NCI-H226 (cell line): Measurements from ENCODE around the gene RAB22A.

Source experiments
- DNase-seq: peaks from one replicate; pipeline ENCODE4 v3.0.0-alpha.2; 2015

The RAB22A gene

DNA sequence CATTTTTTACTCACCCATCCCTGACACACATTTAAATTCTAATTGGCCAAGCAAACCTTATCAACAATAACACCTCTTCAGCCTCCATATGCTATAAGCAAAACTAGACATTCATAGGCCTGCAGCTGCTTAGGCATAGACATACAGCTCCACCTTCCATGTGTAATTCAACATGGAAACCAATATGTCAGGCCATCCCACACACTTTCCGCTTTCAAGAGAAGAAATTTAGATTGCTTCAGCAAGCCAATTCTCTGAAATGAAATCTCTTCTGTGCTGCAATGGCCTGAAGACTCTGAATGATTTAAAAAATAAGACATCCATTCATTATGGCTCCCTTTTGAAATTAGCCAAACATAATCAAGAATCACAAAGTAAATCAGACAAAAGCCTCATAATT is 4.5 kb upstream of the RAB22A start:
- DNase-seq, result no peak

DNA sequence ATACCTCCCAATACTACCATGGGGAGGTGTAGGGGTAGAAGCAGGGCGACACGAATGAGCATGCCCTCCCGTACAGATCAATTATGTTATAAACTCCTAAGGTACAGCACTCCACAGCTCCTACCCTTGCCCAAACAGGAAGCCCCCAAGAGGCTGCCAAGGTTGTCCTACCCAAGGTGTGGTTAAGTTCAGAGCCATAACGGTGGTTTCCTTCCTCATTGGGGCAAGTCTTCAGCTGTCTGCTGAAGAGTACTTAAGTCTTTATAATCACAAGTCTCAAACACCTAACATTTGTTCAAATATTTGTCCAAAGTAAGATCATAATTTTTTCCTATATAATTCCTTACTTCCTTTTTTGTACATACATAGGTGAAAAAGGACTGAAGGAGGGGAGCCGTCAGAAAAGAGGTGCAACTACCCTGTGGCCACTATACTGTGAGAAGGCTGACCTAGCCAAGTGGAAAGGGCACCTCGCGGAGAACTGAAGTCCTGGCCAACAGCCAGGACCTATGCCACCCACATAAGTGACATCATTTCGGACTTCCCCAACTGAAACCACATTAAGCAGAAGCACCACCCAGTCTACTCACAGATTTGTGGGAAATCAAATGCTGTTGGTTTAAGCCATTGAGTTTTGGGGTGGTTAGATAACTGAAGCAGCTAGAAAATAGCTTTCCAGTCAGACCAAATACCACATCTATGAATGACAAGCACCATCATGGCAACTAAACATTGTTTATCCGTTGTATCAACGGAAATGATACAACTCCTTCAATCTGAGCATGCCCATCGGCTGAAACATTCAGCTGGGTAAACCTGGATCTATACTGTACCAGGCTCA is 2.9 kb upstream of the RAB22A start:
- peak; percentile 88 for DNase-seq

DNA sequence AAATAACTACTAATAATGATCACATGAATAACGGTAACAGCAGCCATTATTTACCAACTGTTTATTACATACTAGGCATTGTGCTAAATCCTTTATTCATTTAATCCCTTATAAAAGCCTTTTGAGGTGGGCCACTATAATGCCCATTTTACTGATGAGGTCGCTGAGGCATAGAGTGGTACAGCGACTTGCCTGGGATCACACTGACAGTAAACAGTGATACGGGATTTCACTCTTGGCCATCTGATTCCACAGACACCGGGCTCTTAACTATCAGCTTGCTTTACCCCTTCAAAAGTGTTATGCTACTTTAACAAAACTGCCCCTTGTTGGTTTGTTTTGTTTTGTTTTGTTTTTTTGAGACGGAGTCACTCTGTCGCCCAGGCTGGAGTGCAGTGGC is 2.2 kb upstream of the RAB22A start:
- DNase-seq, result no peak

DNA sequence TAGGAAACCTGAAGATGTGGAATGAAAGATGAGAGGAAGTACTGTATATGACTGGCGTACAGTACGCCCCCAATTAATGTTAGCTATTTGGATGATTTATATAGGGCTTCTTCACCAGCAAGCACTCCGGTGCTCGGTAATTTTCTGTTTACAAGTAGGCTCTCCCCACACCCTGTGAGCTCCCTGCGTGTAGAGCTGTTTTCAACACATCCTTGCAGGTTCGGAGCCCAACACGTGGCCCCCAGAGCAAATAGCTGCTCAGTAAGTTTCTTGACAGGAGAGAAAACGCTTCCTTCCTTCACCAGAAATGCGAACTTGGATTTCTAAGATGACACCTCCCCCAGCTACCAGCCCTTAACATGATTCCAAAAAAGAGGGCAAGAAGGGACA is 1.2 kb upstream of the RAB22A start:
- no peak for DNase-seq

DNA sequence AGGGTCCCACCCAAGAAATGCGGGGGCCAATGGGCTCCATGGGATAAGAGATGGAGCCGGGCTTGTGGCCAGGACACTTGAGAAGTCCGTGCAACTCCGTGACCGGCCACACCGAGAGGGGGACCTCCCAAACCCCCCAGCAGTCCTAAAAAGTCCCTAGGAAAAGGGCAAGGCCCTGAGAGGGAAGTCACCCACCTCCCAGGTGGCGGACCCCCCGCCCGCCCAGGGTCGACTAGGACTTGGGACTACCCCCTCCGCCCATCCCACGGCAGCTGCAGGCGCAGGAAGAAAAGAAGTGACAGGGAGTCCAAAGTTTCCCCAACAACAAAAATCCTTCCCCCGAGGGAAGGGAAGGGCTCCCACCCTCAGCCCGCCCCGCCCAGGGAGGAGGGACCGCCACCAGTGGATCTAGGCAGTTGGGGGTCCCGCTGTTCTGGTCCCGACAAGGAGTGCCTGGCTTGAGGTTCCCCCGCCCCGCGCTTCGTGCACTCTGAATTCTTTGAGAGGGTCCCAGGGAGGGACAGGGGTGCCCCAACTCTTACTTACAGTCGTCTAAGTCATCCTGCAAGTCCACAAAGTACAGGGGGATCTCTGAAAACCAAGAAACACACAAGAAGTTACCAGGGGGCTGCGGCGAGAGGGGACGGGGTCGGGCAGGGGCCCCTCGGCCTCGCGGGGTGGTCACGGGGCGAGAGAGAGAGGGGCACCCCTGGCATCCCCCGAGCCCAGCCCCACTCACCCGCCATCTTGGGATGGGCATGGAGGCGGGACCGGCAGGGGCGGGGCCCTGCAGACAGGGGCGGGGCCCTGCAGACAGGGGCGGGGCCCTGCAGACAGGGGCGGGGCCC is 611 bp upstream of the RAB22A start:
- no peak for DNase-seq

DNA sequence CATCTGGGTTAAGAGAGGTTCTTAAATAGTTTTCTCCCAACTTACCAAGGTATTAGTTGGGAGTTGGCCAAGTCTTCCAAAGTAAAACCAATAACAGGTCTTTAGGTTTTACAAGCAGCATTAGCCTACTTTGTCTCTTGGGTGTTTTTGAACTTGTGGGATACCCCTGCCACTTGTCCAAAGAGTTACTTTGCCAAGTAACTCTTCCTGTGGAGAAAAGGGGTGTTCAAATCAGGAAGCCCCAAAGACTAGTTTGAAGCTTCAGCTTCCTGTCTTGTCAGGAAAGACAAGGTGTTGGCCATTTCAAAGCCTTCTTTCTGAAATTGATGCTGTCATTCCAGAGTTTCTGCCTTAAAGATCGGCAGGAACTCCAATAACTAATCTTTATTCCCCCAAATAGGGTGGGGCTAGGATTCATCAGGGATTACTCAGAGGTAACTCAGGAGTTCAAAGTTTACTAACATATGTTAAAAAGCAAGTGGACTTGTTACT is 822 bp downstream of the RAB22A start:
- no peak for DNase-seq

DNA sequence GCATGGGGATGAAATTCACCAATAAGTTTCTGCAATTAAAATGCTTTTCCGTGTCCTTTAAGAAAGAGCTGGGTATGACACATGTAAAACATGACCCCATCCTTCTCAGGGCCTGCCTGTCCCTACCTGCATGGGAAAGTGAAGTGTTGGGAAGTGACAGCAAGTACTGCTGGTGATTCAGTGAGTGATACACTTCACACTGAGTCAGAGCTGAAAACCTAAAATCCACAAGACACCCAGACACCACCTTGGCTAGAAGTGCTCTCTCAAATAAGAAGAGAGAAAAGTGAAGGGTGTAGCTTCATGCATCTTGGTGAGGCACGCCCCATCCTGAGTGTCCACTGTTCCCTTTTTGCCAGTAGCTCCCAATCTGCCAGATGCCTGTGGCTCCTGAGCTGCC is 3.3 kb downstream of the RAB22A start:
- DNase-seq, result no peak

DNA sequence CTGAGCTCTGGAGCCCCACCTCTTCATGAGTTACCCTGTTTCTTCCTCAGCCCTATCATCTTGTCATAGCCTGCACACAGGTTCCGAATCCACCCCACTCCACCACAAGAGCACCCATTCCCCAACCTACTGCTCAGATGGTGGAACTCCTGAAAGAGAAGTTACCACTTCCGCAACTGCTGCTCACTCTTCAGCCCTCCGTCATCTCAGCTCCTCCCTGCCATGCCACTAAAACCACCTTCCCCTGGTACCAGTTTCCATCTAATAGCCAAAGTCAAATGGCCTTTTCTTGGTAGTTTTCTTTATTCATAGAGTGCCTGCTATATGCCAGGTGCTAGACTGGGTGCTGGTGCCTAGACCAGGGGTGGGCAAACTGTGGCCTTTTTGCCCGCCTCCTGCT is 3.9 kb downstream of the RAB22A start:
- no peak for DNase-seq

DNA sequence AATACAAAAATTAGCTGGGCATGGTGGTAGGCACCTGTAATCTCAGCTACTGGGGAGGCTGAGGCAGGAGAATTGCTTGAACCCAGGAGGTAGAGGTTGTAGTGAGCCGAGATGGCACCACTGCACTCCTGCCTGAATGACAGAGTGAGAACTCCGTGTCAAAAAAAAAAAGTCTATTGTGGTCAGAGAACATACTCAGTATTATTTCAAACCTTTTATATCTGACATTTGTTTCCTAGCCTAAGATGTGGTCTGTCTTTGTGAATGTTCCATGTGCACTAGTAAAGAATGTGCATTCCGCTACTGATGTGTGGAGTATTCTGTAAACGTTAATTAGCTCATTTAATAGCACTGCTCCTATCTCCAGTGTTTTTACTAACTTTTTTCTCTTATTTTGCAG is 11.7 kb downstream of the RAB22A start:
- DNase-seq, result no peak

DNA sequence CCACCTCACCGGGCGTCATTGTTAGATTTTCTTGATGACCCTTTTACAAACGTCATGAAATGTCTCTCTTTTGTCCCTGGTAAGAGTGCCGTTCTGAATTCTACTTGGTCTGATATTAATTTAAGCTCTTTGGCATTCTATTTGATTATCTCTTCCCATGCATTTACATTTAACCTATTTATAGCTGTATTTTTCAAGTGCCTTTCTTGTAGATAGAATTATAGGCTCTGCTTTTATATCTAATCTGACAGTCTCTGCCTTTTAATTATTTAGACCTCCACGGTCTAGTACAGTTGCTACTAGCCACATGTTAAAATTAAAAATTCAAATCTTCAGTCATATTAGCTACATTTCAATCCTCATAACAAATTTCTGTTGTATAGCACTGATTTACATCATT is 12.6 kb downstream of the RAB22A start:
- no peak for DNase-seq

DNA sequence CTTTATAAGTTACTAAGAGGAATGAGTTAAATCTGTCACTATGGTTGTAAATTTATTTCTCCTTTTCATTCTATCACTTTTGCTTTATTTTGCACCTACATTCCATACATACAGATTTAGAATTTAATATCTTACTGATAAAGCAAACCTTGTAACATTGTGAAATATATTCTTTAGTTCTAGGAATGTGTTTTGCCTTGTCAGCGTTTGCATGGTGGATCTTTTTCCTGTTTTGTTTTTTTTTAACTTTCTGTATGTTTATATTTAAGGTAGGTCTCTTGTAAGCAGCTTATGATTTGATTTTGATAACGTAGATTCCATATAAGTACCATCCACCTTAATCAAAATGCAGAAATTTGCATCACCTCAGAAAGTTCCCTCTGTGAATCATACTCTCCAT is 16.4 kb downstream of the RAB22A start:
- no peak for DNase-seq

DNA sequence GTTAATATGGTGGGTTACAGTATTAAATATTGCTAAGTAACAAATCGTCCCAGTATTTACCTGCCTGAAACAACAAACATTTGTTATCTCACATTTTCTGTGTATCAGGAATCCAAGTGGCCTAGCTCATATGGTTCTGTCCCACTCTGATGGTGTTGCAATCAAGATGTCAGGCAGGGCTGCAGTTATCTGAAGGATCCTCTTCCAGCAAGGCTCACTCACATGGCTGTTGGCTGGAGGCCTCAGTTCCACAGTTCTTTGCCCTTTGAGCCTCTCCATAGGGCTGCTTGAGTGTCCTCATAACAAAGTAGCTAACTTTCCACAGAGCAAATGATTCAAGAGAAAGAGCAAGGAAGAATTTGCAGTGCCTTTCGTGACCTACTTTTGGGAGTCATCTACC is 17.7 kb downstream of the RAB22A start:
- DNase-seq, result no peak

DNA sequence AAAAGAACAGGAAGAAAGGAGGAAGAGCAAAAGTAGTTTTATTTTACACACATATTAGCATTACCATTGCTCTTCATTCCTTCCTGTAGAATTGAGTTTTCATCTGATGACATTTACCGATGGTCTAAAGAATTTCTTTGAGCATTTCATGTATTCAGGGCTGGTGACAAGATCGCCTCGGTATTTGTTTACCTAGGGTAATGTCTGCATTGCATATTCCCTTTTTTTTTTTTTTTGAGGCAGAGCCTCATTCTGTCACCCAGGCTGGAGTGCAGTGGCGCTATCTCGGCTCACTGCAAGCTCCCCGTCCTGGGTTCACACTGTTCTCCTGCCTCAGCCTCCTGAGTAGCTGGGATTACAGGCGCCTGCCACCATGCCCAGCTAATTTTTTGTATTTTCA is 19.3 kb downstream of the RAB22A start:
- no peak for DNase-seq

DNA sequence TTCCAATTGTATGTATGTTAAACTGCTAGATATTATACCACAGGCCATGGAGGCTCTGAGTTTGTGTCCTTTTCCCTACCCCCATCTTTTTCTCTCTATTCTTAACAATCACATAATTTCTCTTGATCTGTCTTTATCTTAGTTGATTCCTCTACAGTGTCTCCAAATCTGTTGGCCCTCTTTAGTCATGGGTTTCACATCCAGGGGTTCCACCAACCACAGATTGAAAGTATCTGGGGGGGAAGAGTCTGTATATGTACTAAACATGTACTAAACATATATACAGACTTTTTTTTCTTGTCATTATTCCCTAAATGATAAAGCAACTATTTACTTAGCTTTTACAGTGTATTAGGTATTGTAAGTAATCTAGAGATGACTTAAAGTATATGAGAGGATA is 20.2 kb downstream of the RAB22A start:
- DNase-seq, result no peak

DNA sequence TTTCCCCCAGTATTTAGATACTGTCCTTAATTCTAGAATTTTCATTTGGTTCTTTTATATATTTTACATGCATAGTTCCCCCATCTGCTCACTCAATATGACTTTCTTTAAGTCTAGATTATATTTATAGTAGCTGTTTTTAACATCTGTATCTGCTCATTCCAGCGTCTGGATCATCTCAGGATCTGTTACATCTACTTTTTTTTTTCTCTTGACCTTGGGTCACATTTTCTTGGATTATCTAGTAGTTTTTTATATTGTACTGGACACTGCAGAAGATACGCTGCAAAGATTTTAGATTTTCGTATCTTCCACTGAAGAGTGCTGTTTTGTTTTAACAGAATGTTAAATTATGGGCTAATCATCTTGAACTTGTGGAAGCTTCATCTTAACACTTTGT is 20.7 kb downstream of the RAB22A start:
- no peak for DNase-seq

DNA sequence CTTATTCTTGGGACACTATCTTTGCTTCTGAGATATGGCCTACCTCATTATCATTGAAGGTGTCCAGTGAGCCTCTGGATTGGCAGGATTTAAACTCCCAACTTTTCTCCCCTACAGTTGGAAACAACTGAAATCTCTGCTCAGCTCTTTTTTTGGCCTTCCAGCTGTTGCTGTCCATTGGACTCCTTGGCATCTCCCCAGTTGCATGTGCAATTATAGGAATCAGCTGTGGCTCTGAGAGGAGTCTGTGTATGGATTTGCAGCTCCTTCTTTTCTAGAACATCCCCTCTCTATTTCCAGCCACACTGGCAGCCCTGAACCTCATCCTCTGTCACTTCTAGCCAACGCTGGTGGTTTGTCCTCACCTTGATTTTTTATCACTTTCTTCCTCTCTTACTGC is 21.2 kb downstream of the RAB22A start:
- DNase-seq, result no peak

DNA sequence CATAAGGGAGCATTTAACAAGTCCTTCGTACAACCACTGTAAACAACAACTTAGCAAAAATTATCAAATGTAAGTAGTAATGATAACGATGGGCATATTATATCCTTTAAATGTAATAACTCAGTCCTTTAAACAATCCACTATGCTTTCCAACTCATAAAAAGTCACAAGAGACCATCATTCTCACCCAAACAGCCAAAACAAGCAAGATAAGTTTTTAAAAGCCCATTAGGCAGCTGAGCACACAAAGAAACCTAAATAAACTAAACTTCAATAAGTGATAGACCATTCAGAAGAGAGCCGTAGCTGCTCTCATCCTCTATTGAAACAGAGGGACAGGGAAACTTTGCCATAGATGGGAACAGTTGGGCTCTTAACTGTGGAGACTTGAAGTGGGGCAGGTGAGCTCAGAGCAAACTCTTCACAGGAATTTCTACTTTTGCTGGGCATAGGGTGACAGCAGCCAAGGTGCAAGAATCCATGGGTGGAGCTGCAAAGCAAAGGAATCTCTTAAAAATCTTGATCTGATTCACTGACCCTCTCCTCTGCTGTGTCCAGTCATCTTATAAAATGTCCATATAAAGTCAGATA is 22.5 kb downstream of the RAB22A start:
- DNase-seq, result no peak

DNA sequence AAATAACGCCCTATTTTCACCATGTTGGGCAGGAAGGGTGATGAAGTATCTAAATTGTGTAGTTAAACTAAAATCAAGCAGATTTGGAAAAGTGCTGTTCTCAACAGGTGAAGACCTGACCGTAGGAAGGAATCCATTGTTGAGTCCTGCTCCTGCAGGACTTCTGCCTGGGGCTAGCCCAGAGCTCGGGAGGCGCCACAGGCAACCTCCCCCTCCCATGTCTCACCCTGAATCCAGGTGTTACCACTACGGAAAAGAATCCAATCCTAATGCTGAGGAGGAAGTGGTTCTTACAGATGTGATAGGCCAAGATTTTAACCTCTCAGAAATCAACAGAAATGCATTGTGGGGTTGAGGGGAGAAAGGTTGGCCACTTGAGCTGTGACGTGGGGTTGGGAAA is 30.2 kb downstream of the RAB22A start:
- DNase-seq, result no peak

DNA sequence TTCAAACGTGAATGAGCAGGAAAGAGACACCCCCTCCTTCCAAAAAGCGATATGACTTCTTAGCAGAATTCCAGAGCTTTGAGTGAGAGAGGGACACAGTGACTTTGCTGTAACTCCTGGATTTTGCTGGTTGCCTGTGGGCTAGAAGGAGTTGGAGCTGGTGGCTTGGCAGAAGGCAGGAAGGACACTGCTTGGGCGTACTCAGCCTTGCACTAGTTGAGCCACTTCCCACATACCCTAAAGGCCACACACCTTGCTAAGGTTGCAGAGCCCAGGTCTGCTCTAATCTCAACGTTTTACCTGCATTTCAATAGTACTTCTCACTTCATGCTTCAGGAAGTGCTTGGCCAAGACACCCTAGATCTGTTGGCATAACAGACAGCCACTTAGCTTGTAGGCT is 30.6 kb downstream of the RAB22A start:
- no peak for DNase-seq

DNA sequence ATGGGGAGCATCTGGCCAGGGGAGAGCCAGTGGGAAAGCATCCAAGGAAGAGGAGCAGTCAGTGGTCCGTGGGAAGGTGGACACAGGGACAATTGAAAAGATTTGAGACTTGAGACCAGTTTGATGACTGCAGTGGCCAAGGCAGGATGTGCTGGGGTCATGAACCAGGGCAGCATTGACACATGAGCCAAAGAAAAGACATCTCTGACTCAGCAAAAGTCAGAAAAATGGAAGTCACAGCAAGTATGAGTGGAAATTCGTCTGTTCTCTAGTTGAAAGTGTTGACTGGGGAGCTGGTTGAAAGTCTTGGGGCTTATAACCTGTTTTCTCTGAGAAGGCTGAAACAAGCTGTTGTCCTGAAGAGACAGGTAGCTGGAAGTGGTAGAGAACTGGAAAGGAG is 31.3 kb downstream of the RAB22A start:
- DNase-seq, result no peak

DNA sequence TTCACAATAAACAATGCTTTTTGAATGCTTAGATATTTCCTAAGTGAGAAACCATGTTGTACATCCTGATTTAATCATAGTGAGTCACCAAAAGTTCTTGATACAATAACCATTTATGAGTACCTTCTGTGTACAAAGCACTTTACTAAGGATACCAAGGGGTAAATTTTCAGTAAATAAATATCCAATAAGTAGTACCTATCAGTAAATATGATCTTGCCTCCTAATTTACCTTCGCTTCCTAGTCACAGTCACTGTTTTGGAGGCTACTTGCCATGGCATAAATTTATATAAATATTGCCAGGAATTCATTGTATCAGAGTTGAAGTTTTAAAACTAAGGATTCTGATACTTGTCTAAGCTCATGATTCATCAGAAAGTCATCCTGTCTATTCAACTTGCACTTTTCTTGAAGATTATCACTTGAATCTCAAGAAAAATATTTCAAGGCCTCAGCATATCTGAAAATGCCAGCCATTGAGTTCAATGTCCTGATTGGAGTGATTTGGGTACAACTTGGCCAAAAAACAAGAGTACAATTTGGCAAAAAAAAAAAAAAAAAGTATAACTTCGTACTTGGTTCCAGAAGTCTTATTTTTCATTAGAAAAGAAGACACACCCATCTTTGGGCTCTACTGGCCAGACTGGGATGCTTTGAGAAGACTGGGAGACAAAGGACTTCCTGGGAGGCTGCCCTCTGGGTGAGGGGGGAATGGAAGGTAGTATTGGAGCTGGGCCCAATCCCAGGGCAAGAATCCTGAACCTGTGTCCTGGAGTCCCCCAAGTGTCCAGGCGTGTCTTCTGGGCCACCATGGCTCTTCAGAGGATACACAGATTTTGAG is 32.8 kb downstream of the RAB22A start:
- DNase-seq, result peak; percentile 72

DNA sequence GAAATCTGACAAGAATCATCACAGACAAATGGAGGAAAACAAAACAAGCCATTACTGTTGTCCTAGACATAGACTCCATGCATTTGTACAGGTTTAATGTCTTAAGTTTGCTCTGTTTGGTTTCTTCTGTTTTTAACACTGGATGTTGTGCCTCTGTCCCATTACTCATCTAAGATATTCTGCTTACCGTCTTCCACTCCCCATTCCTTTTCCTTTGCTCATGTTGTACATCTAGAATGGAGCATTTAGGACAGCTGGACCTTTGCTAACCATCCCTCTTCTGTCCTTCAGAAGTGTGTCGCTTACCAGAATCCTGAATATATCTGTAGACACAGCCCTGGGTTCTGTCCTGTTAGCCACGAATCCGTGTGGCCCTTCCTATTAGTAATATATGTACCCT is 35.2 kb downstream of the RAB22A start:
- DNase-seq, result peak; percentile 9

DNA sequence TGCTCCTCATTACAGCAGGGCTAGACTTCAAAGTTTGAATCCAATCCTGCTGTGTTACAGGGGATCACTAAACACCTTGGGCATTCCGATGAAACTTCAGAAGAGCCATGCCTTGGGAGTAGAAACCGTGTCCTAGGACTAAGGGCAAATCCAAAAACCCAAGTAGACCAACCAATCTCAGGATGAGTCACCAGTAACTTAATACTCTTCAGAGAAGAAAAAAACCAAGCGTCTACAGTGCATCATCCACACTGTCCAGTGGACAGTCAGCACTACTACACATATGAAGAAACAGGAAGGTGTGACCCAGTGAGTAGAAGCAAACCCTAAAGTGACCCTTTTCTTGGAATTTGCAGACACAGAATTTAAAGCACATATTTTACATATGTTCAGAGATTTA is 40.1 kb downstream of the RAB22A start:
- peak; percentile 34 for DNase-seq
